ENCODE results near the gene PRC1. TPM values are rescaled to one million over a fixed set of nuclear protein-coding genes. Genes with fewer than 3 reads are reported as not detected.

Gene PRC1
- total and polyA plus RNA-seq, 2 of the 13 experiments (the other 11 are each of a cell fraction or from before 2014, with no cell fraction given), result 137 to 162 TPM

DNA sequence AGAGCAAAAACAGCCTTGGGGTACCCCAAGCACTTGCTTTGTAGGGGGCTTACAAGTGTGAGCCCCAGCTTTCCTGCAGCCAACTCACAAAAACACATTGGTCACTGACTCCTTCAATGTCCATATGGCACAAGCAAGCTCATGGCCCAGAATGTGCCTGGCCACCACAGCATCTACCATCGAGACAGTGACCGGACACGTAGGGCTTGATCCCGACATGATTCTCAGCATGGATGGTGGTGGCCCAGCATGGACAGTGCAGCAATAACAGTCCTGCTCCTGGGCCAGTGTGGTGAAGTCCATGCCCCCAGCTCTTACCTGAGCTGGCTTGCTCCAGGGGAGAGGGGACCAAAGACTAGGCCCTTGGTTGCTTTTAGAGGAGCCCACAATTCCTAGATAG lies 53.3 kb downstream of the PRC1 start:
- Histone ChIP-seq H3K27me3 (ENCODE audit: control insufficient read depth in 1 of 2, insufficient read depth in 2 of 2, low read length in 2 of 2) (no peaks in the 10 kb centered on the region), H3K4me2 (ENCODE audit: low read depth, low read length) (no peak overlapping the region), H3K9ac (ENCODE audit: insufficient read depth, low read depth, low read length) (no peak overlapping the region), H3K4me1 (ENCODE audit: insufficient read depth, low read length) (peaks cover 10% of the 10 kb centered on the region), H3K9me3 (ENCODE audit: low read length) (no peaks in the 10 kb centered on the region), H2AFZ (ENCODE audit: low read length) (no peak overlapping the region), H3K36me3 (replicated peaks in 1 of 2; ENCODE audit: control insufficient read depth in 1 of 2, insufficient read depth in 2 of 2, low read length in 2 of 2) (peaks cover 23 to 47% of the 10 kb centered on the region in 2 experiments; a peak in 4 of 5 replicates), H4K20me1 (ENCODE audit: insufficient read depth, low read length) (no peaks in the 10 kb centered on the region), H3K27ac (ENCODE audit: extremely low read length, insufficient read depth, low read length) (no peak overlapping the region), H3K79me2 (ENCODE audit: insufficient read depth, low read length) (no peaks in the 10 kb centered on the region), H3K4me3 (replicated peaks in 1 of 3; ENCODE audit: insufficient read depth in 1 of 3, low read depth in 2 of 3, low read length in 3 of 3) (no peak overlapping the region)
- ATAC-seq, result no peak
- POLR2A ChIA-PET, result interaction anchor here (1.6 kb wide), 1 partner anchor 10 kb away, joined by 5 read pairs; no protein-coding TSS in a partner anchor
- in situ Hi-C loops (cut with HindIII; ENCODE audit: extremely low pct_ligation_motif_present, low pct_unique_long_range_greater_than_20kb), result loop anchor here (25.0 kb wide), 1 partner anchor 321 kb away; no protein-coding TSS in a partner anchor
- intact Hi-C loops (cut with micrococcal nuclease; ENCODE audit: unreplicated experiment), result no loop called here
- CTCF ChIA-PET (ENCODE audit: low intra/inter-chr PET ratio, low total read pairs), result no interaction called here
- FAIRE-seq, result no peak
- no TSS peak for BruUV-seq (replicated peaks)
- no CpG with 5 or more reads among the region's 4 CpGs for WGBS (ENCODE audit: low lambda C conversion rate)
- no peak for DNase-seq (ENCODE audit: low spot score)
- TF ChIP-seq, protein P1, sequence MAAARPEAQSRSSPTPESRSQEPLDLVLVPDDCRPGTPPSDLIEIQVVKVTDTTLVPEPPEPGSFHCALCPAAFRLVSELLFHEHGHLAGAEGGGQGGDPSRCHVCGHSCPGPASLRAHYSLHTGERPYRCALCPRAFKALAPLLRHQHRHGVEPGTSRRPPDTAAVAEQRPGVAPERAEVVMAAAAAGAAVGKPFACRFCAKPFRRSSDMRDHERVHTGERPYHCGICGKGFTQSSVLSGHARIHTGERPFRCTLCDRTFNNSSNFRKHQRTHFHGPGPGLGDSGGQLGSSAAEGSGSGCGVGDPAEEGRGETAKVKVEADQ (CRISPR knock-in tag; IDR thresholded peaks at IDR 0.05; ENCODE audit: borderline replicate concordance), result no peak
- TF ChIP-seq ATRX (CRISPR knock-in tag; IDR thresholded peaks at IDR 0.05; ENCODE audit: borderline replicate concordance) (no peak), ARID2 (CRISPR knock-in tag; IDR thresholded peaks at IDR 0.05; ENCODE audit: borderline replicate concordance) (no peak), XRCC5 (optimal IDR thresholded peaks at IDR 0.05; ENCODE audit: low read length) (no peak), ZNF263 (CRISPR knock-in tag; IDR thresholded peaks at IDR 0.05) (no peak), ZNF746 (CRISPR knock-in tag; IDR thresholded peaks at IDR 0.05) (no peak)
- TF ChIP-seq, protein P2, sequence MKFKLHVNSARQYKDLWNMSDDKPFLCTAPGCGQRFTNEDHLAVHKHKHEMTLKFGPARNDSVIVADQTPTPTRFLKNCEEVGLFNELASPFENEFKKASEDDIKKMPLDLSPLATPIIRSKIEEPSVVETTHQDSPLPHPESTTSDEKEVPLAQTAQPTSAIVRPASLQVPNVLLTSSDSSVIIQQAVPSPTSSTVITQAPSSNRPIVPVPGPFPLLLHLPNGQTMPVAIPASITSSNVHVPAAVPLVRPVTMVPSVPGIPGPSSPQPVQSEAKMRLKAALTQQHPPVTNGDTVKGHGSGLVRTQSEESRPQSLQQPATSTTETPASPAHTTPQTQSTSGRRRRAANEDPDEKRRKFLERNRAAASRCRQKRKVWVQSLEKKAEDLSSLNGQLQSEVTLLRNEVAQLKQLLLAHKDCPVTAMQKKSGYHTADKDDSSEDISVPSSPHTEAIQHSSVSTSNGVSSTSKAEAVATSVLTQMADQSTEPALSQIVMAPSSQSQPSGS (CRISPR knock-in tag; IDR thresholded peaks at IDR 0.05), result no peak
- TF ChIP-seq, protein P3, sequence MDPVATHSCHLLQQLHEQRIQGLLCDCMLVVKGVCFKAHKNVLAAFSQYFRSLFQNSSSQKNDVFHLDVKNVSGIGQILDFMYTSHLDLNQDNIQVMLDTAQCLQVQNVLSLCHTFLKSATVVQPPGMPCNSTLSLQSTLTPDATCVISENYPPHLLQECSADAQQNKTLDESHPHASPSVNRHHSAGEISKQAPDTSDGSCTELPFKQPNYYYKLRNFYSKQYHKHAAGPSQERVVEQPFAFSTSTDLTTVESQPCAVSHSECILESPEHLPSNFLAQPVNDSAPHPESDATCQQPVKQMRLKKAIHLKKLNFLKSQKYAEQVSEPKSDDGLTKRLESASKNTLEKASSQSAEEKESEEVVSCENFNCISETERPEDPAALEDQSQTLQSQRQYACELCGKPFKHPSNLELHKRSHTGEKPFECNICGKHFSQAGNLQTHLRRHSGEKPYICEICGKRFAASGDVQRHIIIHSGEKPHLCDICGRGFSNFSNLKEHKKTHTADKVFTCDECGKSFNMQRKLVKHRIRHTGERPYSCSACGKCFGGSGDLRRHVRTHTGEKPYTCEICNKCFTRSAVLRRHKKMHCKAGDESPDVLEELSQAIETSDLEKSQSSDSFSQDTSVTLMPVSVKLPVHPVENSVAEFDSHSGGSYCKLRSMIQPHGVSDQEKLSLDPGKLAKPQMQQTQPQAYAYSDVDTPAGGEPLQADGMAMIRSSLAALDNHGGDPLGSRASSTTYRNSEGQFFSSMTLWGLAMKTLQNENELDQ (CRISPR knock-in tag; IDR thresholded peaks at IDR 0.05; ENCODE audit: borderline replicate concordance), result no peak

Measured in HepG2 (cell line).